ENCODE data around the gene PHLDB1. TPM values are rescaled to one million over a fixed set of nuclear protein-coding genes. Genes with fewer than 3 reads are reported as not detected.

PHLDB1 gene
- total RNA-seq (ENCODE audit: low replicate concordance) = 49.1 and 93.5 TPM in 2 replicates

DNA sequence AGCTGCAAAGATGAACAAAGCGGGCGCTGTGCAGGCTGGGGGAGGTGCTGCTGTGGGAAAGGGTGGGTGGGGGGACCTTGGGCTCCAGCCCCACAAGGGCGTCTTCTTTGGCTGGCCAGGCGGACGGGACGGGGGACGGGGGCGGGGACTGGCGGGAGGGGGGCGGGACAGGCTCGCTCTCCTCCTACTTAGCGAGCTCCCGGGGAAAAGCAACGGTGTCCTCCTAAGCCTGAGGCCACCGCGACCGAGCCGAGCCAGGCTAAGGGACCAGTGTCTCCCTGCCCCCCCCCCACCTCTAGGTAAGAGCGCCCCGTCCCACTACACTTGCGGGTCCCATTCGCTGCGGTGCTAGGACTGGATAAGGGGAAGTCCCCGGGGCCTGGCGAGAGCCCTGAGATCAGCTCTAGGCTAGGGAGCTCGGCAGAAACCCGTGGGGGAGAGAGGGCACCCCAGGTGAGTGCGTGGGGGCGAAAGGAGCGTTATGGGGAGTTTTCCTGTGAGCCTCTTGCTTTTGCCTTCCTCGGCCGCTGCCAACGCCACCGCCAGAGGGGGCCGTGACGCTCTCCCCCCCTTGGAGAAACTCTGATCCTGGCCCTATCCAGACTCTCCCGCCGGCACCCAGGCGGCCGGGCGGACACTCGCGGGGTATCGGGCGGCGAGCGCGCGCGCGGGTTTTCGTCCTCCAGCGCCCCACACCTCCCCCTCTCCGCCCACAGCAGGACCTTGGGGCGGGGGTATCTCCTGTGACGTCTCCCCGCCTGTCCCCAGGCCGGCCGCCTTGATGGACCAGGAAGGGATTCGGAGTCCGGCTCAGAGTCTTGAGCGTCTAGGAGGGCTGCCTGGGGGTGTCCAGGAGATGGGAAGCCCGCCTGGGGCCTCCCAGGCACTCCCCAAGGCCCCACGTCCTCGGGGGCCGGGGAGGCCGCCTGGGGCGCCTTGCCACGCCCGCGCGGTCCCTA lies at the start of gene PHLDB1:
Gene PHLDB1 (plus strand): TSS at position 215 of the 959 bp plus-strand sequence. CDS start 6,222 bp downstream, outside the sequence.
- peak within 1 kb of the TSS; percentile 80 for H3K4me3 ChIP-seq (ENCODE audit: low read depth, low read length)
- peak; percentile 68 for DNase-seq (ENCODE audit: low read depth)
- TF ChIP-seq, protein P1, sequence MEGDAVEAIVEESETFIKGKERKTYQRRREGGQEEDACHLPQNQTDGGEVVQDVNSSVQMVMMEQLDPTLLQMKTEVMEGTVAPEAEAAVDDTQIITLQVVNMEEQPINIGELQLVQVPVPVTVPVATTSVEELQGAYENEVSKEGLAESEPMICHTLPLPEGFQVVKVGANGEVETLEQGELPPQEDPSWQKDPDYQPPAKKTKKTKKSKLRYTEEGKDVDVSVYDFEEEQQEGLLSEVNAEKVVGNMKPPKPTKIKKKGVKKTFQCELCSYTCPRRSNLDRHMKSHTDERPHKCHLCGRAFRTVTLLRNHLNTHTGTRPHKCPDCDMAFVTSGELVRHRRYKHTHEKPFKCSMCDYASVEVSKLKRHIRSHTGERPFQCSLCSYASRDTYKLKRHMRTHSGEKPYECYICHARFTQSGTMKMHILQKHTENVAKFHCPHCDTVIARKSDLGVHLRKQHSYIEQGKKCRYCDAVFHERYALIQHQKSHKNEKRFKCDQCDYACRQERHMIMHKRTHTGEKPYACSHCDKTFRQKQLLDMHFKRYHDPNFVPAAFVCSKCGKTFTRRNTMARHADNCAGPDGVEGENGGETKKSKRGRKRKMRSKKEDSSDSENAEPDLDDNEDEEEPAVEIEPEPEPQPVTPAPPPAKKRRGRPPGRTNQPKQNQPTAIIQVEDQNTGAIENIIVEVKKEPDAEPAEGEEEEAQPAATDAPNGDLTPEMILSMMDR (IDR thresholded peaks at IDR 0.05; ENCODE audit: insufficient read depth, low read length) = peak; percentile 53

GRCh38 chr11:118560806-118561205 lies 46.6 kb upstream of the PHLDB1 start:
- H3K4me3 ChIP-seq (ENCODE audit: low read depth, low read length) = no peak overlapping the region
- TF ChIP-seq, protein P1 (IDR thresholded peaks at IDR 0.05; ENCODE audit: insufficient read depth, low read length) = no peak
- no peak for DNase-seq (ENCODE audit: low read depth)

GRCh38 chr11:118565051-118565450 lies 42.4 kb upstream of the PHLDB1 start:
- TF ChIP-seq, protein P1 (IDR thresholded peaks at IDR 0.05; ENCODE audit: insufficient read depth, low read length) = no peak
- H3K4me3 ChIP-seq (ENCODE audit: low read depth, low read length) = peak overlapping the region; percentile 79
- peak; percentile 79 for DNase-seq (ENCODE audit: low read depth)

GRCh38 chr11:118569670-118570069 lies 37.7 kb upstream of the PHLDB1 start:
- no peak for DNase-seq (ENCODE audit: low read depth)
- TF ChIP-seq, protein P1 (IDR thresholded peaks at IDR 0.05; ENCODE audit: insufficient read depth, low read length) = no peak
- H3K4me3 ChIP-seq (ENCODE audit: low read depth, low read length) = no peak overlapping the region

GRCh38 chr11:118570787-118571186 lies 36.6 kb upstream of the PHLDB1 start:
- DNase-seq (ENCODE audit: low read depth) = no peak
- TF ChIP-seq, protein P1 (IDR thresholded peaks at IDR 0.05; ENCODE audit: insufficient read depth, low read length) = no peak
- no peak overlapping the region for H3K4me3 ChIP-seq (ENCODE audit: low read depth, low read length)

DNA sequence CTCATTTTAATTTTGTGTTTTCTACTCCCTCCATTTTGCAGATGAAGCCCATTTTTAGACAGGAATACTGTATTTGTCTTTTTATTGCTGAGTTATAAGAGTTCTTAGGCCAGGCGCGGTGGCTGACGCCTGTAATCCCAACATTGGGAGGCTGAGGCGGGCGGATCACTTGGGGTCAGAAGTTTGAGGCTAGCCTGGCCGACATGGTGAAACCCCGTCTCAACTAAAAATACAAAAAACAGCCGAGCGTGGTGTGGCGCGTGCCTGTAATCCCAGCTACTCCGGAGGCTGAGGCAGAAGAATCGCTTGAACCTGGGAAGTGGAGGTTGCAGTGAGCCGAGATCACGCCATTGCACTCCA lies 35.7 kb upstream of the PHLDB1 start:
- H3K4me3 ChIP-seq (ENCODE audit: low read depth, low read length) = peak overlapping the region; percentile 91
- DNase-seq (ENCODE audit: low read depth) = peak; percentile 27

Data from fibroblast of the aortic adventitia (primary cell).